H1 (cell line): Measurements from ENCODE around the gene AAK1.
"Not testable (repeated sequence)": the region's sequence is repeated elsewhere in the genome, so short reads cannot be mapped to it uniquely, and the experiment has no call there.

Source experiments
- CEBPB ChIP-seq: IDR thresholded peaks from 2 replicates; pipeline ENCODE4 v1.6.1; 2012; ENCODE audit warnings: low read depth, low read length
- CHD2 ChIP-seq: IDR thresholded peaks from 2 replicates; pipeline ENCODE4 v1.6.1; 2012; ENCODE audit warnings: low read length, improper control_type of control experiment
- EZH2 ChIP-seq: fragments of 200-600 bp; sonication (generic); IDR thresholded peaks from 2 replicates; pipeline ENCODE4 v1.7.1; 2012; ENCODE audit warnings: low read depth, mild to moderate bottlenecking, moderate library complexity, low read length, inconsistent platforms; ENCODE audit not compliant: severe bottlenecking
- GTF2F1 ChIP-seq: IDR thresholded peaks from 2 replicates; pipeline ENCODE4 v1.6.1; 2012; ENCODE audit warnings: low read depth, low read length, improper control_type of control experiment, borderline replicate concordance
- NRF1 ChIP-seq: IDR thresholded peaks from 2 replicates; pipeline ENCODE4 v1.6.1; 2011; ENCODE audit warnings: mild to moderate bottlenecking, low read depth, low read length, improper control_type of control experiment
- POLR2A ChIP-seq, 2 experiments: IDR thresholded peaks; 1 replicate in 1 of 2; 2 replicates in 1 of 2; pipeline ENCODE4 v1.6.1; 2011; ENCODE audit warnings: low read depth in 2 of 2, low read length in 2 of 2, mild to moderate bottlenecking in 2 of 2; ENCODE audit errors: control extremely low read depth in 1 of 2
- RAD21 ChIP-seq, 2 experiments: IDR thresholded peaks in 1 of 2; conservative IDR thresholded peaks in 1 of 2; 2 replicates each; pipeline ENCODE4 v1.6.1; 2011; ENCODE audit warnings: low read depth in 2 of 2, low read length in 2 of 2, improper control_type of control experiment in 1 of 2, inconsistent platforms in 1 of 2, mild to moderate bottlenecking in 1 of 2, moderate library complexity in 1 of 2
- RFX5 ChIP-seq: IDR thresholded peaks from 2 replicates; pipeline ENCODE4 v1.6.1; 2011; ENCODE audit warnings: low read depth, low read length, improper control_type of control experiment, borderline replicate concordance
- SIX5 ChIP-seq: IDR thresholded peaks from 2 replicates; pipeline ENCODE4 v1.6.1; 2011; ENCODE audit warnings: mild to moderate bottlenecking, low read depth, low read length
- TAF1 ChIP-seq: IDR thresholded peaks from 2 replicates; pipeline ENCODE4 v1.6.1; 2011; ENCODE audit warnings: mild to moderate bottlenecking, low read depth, low read length
- TF ChIP-seq, protein P1 (sequence below), 3 experiments: IDR thresholded peaks; 1 replicate in 2 of 3; 2 replicates in 1 of 3; pipeline versions ENCODE4 v1.5.1 to v1.6.1; 2011; ENCODE audit warnings: low read length in 3 of 3, mild to moderate bottlenecking in 3 of 3, inconsistent platforms in 2 of 3, low read depth in 1 of 3, moderate library complexity in 1 of 3; ENCODE audit not compliant: insufficient read depth in 1 of 3; ENCODE audit errors: control extremely low read depth in 1 of 3

DNA sequence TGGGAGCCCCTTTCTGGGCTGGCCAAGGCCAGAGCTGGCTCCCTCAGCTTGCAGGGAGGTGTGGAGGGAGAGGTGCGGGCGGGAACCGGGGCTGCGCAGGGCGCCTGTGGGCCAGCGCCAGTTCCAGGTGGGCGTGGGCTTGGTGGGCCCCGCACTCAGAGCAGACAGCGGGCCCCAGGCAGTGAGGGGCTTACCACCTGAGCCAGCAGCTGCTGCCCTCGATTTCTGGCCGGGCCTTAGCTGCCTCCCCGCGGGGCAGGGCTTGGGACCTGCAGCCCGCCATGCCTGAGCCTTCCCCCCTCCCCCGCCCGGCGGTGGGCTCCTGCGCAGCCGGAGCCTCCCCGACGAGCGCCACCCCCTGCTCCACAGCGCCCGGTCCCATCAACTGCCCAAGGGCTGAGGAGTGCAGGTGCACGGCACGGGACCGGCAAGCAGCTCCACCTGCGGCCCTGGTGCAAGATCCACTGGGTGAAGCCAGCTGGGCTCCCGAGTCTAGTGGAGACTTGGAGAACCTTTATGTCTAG, 21.5 kb downstream of the AAK1 start:
- TF ChIP-seq, protein P1, sequence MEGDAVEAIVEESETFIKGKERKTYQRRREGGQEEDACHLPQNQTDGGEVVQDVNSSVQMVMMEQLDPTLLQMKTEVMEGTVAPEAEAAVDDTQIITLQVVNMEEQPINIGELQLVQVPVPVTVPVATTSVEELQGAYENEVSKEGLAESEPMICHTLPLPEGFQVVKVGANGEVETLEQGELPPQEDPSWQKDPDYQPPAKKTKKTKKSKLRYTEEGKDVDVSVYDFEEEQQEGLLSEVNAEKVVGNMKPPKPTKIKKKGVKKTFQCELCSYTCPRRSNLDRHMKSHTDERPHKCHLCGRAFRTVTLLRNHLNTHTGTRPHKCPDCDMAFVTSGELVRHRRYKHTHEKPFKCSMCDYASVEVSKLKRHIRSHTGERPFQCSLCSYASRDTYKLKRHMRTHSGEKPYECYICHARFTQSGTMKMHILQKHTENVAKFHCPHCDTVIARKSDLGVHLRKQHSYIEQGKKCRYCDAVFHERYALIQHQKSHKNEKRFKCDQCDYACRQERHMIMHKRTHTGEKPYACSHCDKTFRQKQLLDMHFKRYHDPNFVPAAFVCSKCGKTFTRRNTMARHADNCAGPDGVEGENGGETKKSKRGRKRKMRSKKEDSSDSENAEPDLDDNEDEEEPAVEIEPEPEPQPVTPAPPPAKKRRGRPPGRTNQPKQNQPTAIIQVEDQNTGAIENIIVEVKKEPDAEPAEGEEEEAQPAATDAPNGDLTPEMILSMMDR (IDR thresholded peaks at IDR 0.05; ENCODE audit: control extremely low read depth in 1 of 3, insufficient read depth in 1 of 3, low read depth in 1 of 3, low read length in 3 of 3), result not testable (repeated sequence)
- TF ChIP-seq SIX5; RFX5; POLR2A (IDR thresholded peaks at IDR 0.05; ENCODE audit: control extremely low read depth in 1 of 2, low read depth in 2 of 2, low read length in 2 of 2); EZH2; NRF1; RAD21 (IDR thresholded peaks at IDR 0.05 in 1 of 2, conservative IDR thresholded peaks at IDR 0.05 in 1 of 2; ENCODE audit: low read depth in 2 of 2, low read length in 2 of 2); CEBPB; TAF1; CHD2; GTF2F1: not testable (repeated sequence)
